CD4-positive, alpha-beta T cell (primary cell): ENCODE data around the gene IFT81. TPM values are rescaled to one million over a fixed set of nuclear protein-coding genes. Genes with fewer than 3 reads are reported as not detected.
"Not testable (repeated sequence)": the region's sequence is repeated elsewhere in the genome, so short reads cannot be mapped to it uniquely, and the experiment has no call there.

Experiments used
- ATAC-seq: fragments of 200-7000 bp; cut with Tn5 transposase; one replicate; pipeline ENCODE4 v1.10.0; 2022; ENCODE audit warnings: mild to moderate bottlenecking; ENCODE audit not compliant: poor library complexity
- CTCF ChIA-PET: fragments of 350-600 bp; sonication (Branson Sonifier 250); formaldehyde crosslinking; loops from one replicate; lab custom pipeline; 2021; ENCODE audit warnings: antibody characterized with exemption, inconsistent platforms; lab: Charles Lee
- POLR2A ChIA-PET: fragments of 350-600 bp; sonication (Branson Sonifier 250); formaldehyde crosslinking; loops from one replicate; lab custom pipeline; 2021; ENCODE audit warnings: antibody characterized with exemption, inconsistent platforms; lab: Charles Lee
- DNase-seq, 14 experiments: peaks; one replicate each; pipeline ENCODE4 v3.0.0-alpha.2; 2013 to 2020; ENCODE audit warnings: mixed read lengths in 2 of 14
- H3K27ac ChIP-seq, 2 donors: one replicate each; pipeline versions ENCODE4 v1.5.1 to v1.7.0; 2013; ENCODE audit warnings: low read length in 2 of 2, low read depth in 1 of 2, mild to moderate bottlenecking in 1 of 2
- H3K27me3 ChIP-seq, 2 experiments: 1 replicate in 1 of 2; 2 replicates in 1 of 2; pipeline versions ENCODE4 v1.6.1 to v1.7.0; 2013; ENCODE audit warnings: low read length in 2 of 2, control low read depth in 1 of 2, mild to moderate bottlenecking in 1 of 2, moderate library complexity in 1 of 2; ENCODE audit not compliant: insufficient read depth in 2 of 2, control insufficient read depth in 1 of 2
- H3K36me3 ChIP-seq: one replicate; pipeline ENCODE4 v1.6.1; 2013; ENCODE audit warnings: low read length, control low read depth; ENCODE audit not compliant: insufficient read depth
- H3K4me1 ChIP-seq: one replicate; pipeline ENCODE4 v1.6.1; 2013; ENCODE audit warnings: low read length, control low read depth; ENCODE audit not compliant: insufficient read depth
- H3K4me3 ChIP-seq: one replicate; pipeline ENCODE4 v1.5.1; 2013; ENCODE audit warnings: mild to moderate bottlenecking, low read length, moderate library complexity
- H3K9me3 ChIP-seq, 2 experiments: 1 replicate in 1 of 2; 2 replicates in 1 of 2; pipeline versions ENCODE4 v1.6.1 to v1.7.0; 2013; ENCODE audit warnings: low read length in 2 of 2, mild to moderate bottlenecking in 2 of 2, control low read depth in 1 of 2, moderate library complexity in 1 of 2; ENCODE audit not compliant: control insufficient read depth in 1 of 2, insufficient read depth in 1 of 2
- H3K27ac Mint-ChIP-seq: one replicate; pipeline ENCODE4 v1.8.0; 2020; ENCODE audit warnings: mixed read lengths
- H3K27me3 Mint-ChIP-seq: one replicate; pipeline ENCODE4 v1.8.0; 2021; ENCODE audit warnings: mixed read lengths
- H3K36me3 Mint-ChIP-seq: one replicate; pipeline ENCODE4 v1.8.0; 2021; ENCODE audit warnings: low read depth, mixed read lengths
- H3K4me1 Mint-ChIP-seq: one replicate; pipeline ENCODE4 v1.8.0; 2021; ENCODE audit warnings: low read depth, mixed read lengths
- H3K4me3 Mint-ChIP-seq: one replicate; pipeline ENCODE4 v1.8.0; 2020; ENCODE audit warnings: mild to moderate bottlenecking, mixed read lengths
- H3K9me3 Mint-ChIP-seq: one replicate; pipeline ENCODE4 v1.8.0; 2020; ENCODE audit warnings: mixed read lengths
- intact Hi-C, 2 experiments: fragments of 100-400 bp; cut with DNase I in 1 of 2; cut with micrococcal nuclease in 1 of 2; formaldehyde crosslinking; loops; one replicate each; pipeline versions ENCODE4 v1.15.1 to v1.9.0; 2023 to 2025; cut with DNase I, micrococcal nuclease
- total RNA-seq, 174 experiments: library from RNA in 2 of 174; stranded (reverse) in 2 of 174; gene quantifications; one replicate each; pipeline ENCODE4 v1.2.3 and lab custom pipeline; 2021 to 2026
- TF ChIP-seq, protein P1 (sequence below): fragments of 200-600 bp; IDR thresholded peaks from one replicate; pipeline ENCODE4 v1.8.0; 2022; ENCODE audit warnings: antibody characterized with exemption, mild to moderate bottlenecking

Gene IFT81
- total RNA-seq, 2 experiments from 2014 or later = 0.41 to 1.1 TPM

DNA sequence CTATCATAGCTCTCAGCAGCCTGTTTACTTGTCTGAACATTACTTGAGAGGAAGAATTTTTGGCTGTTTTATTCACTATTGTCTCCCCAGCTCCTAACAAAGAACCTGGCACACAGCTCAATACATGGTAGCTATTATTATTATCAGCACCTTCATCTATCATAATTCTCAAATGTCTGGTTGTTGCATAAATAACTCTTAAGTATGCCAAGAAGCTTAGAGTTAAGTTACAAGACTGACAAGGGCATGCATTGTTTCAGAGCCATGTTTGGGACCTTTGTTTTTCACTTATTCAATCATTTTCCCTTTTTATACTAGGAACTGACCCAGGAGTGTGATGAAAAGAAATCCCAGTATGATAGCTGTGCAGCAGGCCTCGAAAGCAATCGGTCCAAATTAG is 79.4 kb downstream of the IFT81 start:
- TF ChIP-seq, protein P1, sequence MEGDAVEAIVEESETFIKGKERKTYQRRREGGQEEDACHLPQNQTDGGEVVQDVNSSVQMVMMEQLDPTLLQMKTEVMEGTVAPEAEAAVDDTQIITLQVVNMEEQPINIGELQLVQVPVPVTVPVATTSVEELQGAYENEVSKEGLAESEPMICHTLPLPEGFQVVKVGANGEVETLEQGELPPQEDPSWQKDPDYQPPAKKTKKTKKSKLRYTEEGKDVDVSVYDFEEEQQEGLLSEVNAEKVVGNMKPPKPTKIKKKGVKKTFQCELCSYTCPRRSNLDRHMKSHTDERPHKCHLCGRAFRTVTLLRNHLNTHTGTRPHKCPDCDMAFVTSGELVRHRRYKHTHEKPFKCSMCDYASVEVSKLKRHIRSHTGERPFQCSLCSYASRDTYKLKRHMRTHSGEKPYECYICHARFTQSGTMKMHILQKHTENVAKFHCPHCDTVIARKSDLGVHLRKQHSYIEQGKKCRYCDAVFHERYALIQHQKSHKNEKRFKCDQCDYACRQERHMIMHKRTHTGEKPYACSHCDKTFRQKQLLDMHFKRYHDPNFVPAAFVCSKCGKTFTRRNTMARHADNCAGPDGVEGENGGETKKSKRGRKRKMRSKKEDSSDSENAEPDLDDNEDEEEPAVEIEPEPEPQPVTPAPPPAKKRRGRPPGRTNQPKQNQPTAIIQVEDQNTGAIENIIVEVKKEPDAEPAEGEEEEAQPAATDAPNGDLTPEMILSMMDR = no peak
- Mint-ChIP-seq H3K4me3 (no peak overlapping the region), H3K9me3 (no peaks in the 10 kb centered on the region), H3K36me3 (no peaks in the 10 kb centered on the region), H3K4me1 (peaks cover 9% of the 10 kb centered on the region), H3K27ac (no peak overlapping the region), H3K27me3 (no peaks in the 10 kb centered on the region)
- H3K27me3 ChIP-seq = no peaks in the 10 kb centered on the region
- intact Hi-C loops = no loop called here
- ATAC-seq (no peak), DNase-seq (no peak)
- H3K4me3 ChIP-seq = no peak overlapping the region
- H3K36me3 ChIP-seq = no peaks in the 10 kb centered on the region
- POLR2A ChIA-PET = no interaction called here
- H3K9me3 ChIP-seq = no peaks in the 10 kb centered on the region
- CTCF ChIA-PET = no interaction called here
- no peak overlapping the region for H3K27ac ChIP-seq
- H3K4me1 ChIP-seq = no peaks in the 10 kb centered on the region

GRCh38 chr12:110205931-110206330 is 81.8 kb downstream of the IFT81 start:
- DNase-seq (no peak), ATAC-seq (no peak)
- Histone ChIP-seq H3K27me3 (no peaks in the 10 kb centered on the region), H3K9me3 (no peaks in the 10 kb centered on the region), H3K4me1 (no peaks in the 10 kb centered on the region), H3K27ac (no peak overlapping the region), H3K4me3 (no peak overlapping the region), H3K36me3 (no peaks in the 10 kb centered on the region)
- H3K9me3 Mint-ChIP-seq = no peaks in the 10 kb centered on the region
- H3K4me3 Mint-ChIP-seq = no peak overlapping the region
- H3K4me1 Mint-ChIP-seq = no peaks in the 10 kb centered on the region
- intact Hi-C loops = no loop called here
- TF ChIP-seq, protein P1 = no peak
- no peak overlapping the region for H3K27ac Mint-ChIP-seq
- ChIA-PET POLR2A (no interaction called here), CTCF (no interaction called here)
- H3K36me3 Mint-ChIP-seq = no peaks in the 10 kb centered on the region
- no peaks in the 10 kb centered on the region for H3K27me3 Mint-ChIP-seq

DNA sequence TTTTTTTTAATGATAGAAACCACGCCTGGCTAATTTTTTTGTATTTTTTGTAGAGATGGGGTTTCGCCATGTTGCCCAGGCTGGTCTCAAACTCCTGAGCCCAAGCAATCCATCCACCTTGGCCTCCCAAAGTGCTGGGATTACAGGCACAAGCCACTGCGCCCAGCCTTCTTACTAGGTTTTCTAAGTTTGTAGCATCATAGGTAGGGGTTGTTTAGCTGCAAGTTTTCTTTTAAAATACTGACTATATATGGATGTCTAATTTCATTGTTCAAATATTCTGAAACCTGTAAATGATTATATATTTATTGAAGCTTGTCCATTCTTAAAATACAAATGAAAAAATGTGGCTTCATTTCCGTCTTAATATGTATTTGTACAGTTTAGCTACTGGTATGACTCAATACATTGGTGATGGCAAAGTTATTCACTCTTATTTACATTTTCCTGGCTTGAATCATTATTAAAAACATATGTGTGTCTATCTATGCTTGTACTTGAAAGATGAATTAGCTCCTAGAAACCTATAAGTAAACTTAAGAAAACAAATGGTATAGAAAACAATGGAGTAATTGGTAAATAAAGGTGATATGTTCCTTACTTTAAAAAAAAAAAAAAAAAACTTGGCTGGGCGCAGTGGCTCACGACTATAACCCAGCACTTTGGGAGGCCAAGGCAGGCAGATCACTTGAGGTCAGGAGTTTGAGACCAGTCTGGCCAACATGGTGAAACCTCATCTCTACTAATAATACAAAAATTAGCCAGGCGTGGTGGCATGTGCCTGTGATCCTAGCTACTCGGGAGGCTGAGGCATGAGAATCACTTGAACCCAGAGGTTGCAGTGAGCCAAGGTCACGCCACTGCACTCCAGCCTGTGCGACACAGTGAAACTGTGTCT is 87.7 kb downstream of the IFT81 start:
- H3K4me3 ChIP-seq, POLR2A ChIA-PET, H3K27ac Mint-ChIP-seq, H3K36me3 Mint-ChIP-seq, intact Hi-C loops, H3K4me1 ChIP-seq, H3K9me3 Mint-ChIP-seq, H3K9me3 ChIP-seq, DNase-seq, H3K27me3 Mint-ChIP-seq, H3K27ac ChIP-seq, H3K4me3 Mint-ChIP-seq, H3K27me3 ChIP-seq, CTCF ChIA-PET, H3K36me3 ChIP-seq, ATAC-seq, H3K4me1 Mint-ChIP-seq: not testable (repeated sequence)
